ENCODE results near the gene C1orf232.

Gene C1orf232

DNA sequence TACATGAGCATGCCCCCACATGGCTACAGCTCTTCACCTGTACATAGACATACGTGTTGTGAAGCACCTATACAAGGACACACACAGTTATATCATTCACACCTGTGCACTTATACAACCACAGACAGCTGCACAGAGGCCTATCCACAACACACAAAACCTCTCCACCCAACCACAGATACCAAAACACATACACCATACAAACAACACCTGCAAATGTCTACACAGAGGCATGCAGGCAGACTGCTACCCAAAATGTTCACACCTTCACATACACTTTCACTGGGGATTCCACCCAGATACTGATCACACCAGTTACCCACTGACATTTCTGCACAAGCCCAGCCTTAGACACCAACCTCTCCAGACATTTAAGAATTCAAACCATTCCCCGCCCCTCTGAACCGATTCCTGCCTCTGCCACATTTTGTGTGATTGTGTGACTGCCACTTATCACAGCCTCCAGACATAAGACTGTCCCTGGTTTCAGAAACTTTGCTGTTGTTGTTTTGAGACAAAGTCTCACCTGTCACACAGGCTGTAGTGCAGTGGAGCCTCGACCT lies 2.0 kb downstream of the C1orf232 start:
- no peak for DNase-seq
- Mint-ChIP-seq H3K36me3 (ENCODE audit: low read depth) (peaks cover 21% of the 10 kb centered on the region), H3K4me3 (no peak overlapping the region)

DNA sequence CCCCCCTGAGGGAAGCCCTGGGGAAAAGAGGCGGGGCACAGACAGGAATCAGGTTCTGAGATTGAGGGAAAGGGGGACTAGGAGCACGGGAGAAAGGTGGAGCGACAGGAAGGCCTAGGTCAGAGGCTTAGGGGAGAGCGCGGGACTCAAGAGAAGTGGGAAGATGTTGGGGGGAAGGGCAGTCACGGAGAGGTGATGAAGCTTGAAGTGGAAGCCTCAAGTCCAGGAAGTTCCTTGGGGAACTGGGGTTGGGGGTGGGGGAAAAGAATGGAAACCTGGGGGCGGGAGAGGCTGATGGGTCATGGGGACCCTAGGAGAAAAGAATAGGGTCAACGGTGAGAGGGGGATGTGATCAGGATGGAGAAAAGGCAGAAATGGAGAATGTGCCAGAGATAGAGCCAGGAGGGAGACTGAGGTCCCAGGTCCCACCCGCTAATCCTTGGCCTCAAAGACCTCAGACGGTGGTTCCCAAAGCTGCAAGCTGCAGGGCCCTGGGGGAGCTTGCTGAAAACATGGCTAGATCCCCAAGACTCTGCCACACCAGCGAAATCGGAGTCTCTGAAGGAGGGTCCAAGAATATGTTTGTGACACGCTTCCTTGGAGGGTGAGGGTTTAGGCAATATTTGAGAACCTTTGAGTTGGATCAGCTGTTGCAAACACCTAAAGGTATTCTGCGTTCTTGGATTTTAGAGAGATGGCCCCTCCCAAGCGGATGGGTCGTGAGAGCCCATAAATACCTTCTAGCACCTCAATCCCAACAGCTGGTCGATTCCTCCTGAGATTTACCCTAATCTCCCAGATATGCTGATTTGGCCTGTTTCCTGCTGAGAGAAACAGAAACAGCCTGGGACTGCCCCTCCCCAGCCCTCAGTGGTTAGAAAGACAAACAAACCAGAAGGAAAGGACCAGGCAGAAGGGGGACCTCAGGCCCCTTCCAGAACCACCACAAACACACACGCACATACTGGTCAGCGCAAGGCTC lies 3.6 kb downstream of the C1orf232 start:
- Mint-ChIP-seq H3K9me3 (no peaks in the 10 kb centered on the region), H3K27ac (no peak overlapping the region), H3K36me3 (ENCODE audit: low read depth) (peaks cover 5% of the 10 kb centered on the region), H3K4me1 (ENCODE audit: low read depth) (peaks cover 23% of the 10 kb centered on the region), H3K4me3 (peak overlapping the region; percentile 42), H3K27me3 (peaks cover 32% of the 10 kb centered on the region)
- DNase-seq: no peak

More for the DNA sequence above, 2.0 kb downstream of the C1orf232 start:
- Mint-ChIP-seq H3K9me3 (no peaks in the 10 kb centered on the region), H3K4me1 (ENCODE audit: low read depth) (peaks cover 30% of the 10 kb centered on the region), H3K27me3 (peaks cover 22% of the 10 kb centered on the region), H3K27ac (no peak overlapping the region)

DNA sequence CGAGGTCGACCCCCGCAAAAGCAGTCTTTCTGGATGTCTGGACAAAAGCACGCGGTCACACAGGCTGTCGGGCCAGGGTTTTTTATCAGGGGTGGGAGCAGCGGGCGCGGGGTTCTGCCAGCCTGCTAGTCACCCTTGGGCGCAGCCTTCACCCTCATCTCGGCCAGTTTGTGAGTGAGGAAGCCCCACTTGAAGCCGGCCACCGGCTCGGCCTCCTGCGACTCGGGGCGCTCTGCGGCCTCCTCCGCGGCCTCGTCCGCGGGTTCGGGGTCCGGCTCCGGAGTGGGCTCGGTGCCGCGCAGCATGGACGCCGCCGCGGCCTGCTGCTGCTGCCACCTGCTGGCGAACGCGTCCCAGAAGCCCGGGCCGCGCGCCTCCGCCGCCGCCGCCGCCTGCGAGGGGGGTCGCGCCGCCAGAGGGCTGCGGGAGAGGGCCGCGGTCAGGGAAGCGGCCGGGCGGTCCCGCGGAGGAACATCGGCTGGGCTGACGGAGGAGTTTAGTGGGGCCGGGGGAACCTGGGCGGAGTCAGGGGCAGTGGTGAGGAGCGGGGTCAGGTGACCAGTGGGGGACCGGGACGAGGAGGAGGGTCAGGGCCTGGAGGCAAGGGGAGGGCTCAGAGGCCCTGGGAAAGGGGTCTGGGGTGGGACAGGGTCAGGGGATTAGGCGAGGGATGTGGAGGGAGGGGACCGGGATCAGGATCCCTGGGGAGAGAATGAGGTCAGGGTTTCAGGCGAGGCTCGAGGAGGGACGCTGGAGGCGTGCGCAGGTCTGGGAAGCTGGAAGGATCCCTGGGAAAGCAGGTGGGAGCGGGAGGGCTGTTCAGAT lies 4.5 kb downstream of the C1orf232 start:
- H3K27ac Mint-ChIP-seq: no peak overlapping the region
- peak; percentile 81 for DNase-seq

DNA sequence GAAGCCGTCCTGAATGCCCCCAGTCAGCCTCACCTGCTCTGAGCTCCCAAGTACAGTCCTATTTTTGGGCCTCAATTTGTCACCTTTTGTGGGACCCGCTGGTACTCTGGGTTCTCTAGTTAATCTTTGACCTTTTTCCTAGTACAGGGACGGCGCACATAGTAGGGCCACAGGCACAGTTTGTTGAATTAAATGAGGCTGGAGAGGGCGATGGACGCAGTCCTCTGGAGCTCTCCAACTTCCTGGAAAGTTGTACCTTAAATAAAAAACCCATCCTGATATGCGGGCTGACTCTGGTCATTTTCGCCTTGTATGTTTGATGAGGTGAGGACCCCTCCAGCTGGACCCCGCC lies 5.1 kb downstream of the C1orf232 start:
- peaks cover 22% of the 10 kb centered on the region for H3K4me1 Mint-ChIP-seq (ENCODE audit: low read depth)
- peaks cover 45% of the 10 kb centered on the region for H3K27me3 Mint-ChIP-seq
- no peak for DNase-seq
- H3K9me3 Mint-ChIP-seq: no peaks in the 10 kb centered on the region
- peak overlapping the region; percentile 36 for H3K4me3 Mint-ChIP-seq
- H3K27ac Mint-ChIP-seq: no peak overlapping the region
- no peaks in the 10 kb centered on the region for H3K36me3 Mint-ChIP-seq (ENCODE audit: low read depth)

More for the DNA sequence above, 4.5 kb downstream of the C1orf232 start:
- no peaks in the 10 kb centered on the region for H3K9me3 Mint-ChIP-seq
- H3K4me3 Mint-ChIP-seq: peak overlapping the region; percentile 42
- H3K4me1 Mint-ChIP-seq (ENCODE audit: low read depth): peaks cover 23% of the 10 kb centered on the region
- peaks cover 39% of the 10 kb centered on the region for H3K27me3 Mint-ChIP-seq
- no peaks in the 10 kb centered on the region for H3K36me3 Mint-ChIP-seq (ENCODE audit: low read depth)

DNA sequence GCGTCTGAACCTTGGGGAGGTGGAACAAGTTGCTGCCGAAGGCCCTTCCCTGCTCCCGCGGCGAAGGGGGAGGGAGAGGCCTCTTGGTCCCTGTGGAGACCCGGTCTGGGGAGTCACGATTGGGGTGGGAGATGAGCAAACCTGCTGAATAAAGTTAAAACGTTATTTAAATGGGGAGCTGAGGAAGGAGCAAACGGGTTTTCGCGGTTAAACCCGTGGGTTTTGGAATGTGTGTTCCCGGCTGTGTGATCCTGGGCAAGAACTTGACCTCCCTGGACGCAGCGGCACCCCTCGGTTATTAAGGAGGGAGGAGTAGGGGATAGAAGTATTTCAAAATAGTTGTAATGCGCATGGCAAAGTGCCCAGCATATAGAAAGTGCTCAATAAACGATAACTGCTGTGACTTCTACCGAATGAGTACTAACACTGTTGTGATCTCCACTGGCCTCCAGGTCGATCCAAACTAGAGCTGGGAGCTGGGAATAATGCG lies 6.5 kb downstream of the C1orf232 start:
- H3K27me3 Mint-ChIP-seq: peaks cover 57% of the 10 kb centered on the region
- DNase-seq: no peak
- no peaks in the 10 kb centered on the region for H3K36me3 Mint-ChIP-seq (ENCODE audit: low read depth)
- peak overlapping the region; percentile 57 for H3K4me3 Mint-ChIP-seq
- no peaks in the 10 kb centered on the region for H3K9me3 Mint-ChIP-seq
- no peak overlapping the region for H3K27ac Mint-ChIP-seq
- H3K4me1 Mint-ChIP-seq (ENCODE audit: low read depth): peaks cover 22% of the 10 kb centered on the region

DNA sequence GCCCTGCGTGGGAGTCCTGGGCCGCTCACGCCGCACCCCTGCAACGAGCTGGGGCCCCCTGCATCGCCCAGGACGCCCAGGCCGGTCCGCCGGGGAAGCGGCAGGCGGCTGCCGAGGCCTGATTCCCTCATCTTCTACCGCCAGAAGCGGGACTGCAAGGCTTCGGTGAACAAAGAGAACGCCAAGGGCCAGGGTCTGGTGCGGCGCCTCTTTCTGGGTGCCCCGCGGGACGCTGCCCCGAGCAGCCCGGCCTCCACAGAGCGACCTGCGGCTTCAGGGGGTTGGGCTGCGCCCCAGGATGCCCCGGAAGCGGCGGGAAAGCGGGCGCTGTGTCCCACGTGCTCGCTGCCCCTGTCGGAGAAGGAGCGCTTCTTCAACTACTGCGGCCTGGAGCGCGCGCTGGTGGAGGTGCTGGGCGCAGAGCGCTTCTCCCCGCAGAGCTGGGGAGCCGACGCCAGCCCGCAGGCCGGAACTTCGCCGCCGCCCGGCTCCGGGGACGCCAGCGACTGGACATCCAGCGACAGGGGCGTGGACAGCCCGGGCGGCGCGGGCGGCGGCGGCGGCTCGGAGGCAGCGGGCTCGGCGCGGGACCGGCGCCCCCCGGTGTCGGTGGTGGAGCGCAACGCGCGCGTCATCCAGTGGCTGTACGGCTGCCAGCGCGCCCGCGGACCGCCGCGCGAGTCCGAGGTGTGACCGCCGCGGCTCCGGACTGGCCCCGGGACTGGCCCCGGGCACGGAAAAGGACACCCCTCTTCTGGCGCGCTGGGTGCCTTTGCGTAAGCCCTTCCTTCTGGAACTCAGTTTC lies 7.1 kb downstream of the C1orf232 start:
- Mint-ChIP-seq H3K36me3 (ENCODE audit: low read depth) (no peaks in the 10 kb centered on the region), H3K9me3 (no peaks in the 10 kb centered on the region), H3K27me3 (peaks cover 60% of the 10 kb centered on the region), H3K4me3 (peak overlapping the region; percentile 57), H3K27ac (no peak overlapping the region), H3K4me1 (ENCODE audit: low read depth) (peaks cover 24% of the 10 kb centered on the region)
- peak; percentile 76 for DNase-seq

DNA sequence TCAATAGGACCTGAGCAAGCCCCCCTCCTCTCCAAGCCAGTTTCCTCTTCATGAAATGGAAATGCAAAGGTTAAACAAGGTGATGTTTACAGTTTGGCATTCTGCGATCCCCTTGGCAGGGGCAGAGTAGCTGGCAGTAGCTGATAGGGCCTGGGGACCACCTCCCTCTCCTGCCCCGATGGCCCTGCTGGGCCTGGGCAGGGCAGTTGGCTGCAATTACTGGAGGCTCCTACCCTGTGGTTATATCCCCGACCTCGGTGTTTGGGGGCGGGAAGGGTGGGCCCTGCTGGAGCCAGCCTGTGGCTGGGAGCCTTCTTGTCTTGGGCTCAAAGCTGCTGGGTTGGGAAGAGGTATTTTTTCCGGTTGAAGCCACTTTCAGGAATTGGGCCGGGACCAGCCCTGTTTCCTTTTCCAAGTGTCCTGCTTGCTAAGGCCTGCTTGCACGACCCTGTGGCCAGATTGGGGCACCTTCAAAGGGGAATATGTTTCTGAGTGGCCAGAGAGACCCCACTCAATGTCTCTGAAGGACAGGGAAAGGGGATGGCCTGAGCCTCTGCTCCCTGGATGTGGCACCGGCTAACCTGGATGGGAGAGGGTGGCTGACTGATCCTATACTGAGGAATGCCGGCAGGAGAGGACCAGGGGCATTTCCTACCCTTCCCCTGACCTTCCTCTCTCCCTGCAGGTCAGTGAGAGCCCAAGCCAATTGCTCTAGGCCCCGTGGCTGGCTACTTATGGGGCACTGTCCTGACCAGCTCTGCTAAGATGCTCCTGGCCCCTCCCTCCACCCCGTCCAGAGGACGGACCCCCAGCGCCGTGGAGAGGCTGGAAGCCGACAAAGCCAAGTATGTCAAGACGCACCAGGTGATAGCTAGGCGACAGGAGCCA lies 8.0 kb downstream of the C1orf232 start:
- Mint-ChIP-seq H3K4me1 (ENCODE audit: low read depth) (peaks cover 25% of the 10 kb centered on the region), H3K4me3 (no peak overlapping the region), H3K36me3 (ENCODE audit: low read depth) (no peaks in the 10 kb centered on the region), H3K9me3 (no peaks in the 10 kb centered on the region), H3K27ac (no peak overlapping the region), H3K27me3 (peaks cover 69% of the 10 kb centered on the region)
- no peak for DNase-seq

DNA sequence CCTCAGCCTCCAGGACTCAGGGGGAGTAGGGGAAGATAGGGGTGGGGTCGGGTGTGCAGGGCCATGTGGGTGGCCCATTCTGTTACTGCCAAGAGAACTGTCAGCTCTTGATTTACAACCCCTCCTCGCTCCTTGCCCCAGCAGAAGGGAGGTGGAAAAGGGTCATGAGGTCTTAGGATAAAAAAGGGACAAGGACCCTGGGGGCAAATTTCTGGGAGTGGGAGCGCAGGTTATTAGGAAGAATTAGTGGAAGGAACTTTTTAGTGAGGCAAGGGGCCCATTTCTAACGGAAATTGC lies 9.1 kb downstream of the C1orf232 start:
- Mint-ChIP-seq H3K27ac (no peak overlapping the region), H3K4me3 (no peak overlapping the region), H3K4me1 (ENCODE audit: low read depth) (peaks cover 17% of the 10 kb centered on the region), H3K27me3 (peaks cover 76% of the 10 kb centered on the region), H3K36me3 (ENCODE audit: low read depth) (no peaks in the 10 kb centered on the region), H3K9me3 (no peaks in the 10 kb centered on the region)
- DNase-seq: no peak

DNA sequence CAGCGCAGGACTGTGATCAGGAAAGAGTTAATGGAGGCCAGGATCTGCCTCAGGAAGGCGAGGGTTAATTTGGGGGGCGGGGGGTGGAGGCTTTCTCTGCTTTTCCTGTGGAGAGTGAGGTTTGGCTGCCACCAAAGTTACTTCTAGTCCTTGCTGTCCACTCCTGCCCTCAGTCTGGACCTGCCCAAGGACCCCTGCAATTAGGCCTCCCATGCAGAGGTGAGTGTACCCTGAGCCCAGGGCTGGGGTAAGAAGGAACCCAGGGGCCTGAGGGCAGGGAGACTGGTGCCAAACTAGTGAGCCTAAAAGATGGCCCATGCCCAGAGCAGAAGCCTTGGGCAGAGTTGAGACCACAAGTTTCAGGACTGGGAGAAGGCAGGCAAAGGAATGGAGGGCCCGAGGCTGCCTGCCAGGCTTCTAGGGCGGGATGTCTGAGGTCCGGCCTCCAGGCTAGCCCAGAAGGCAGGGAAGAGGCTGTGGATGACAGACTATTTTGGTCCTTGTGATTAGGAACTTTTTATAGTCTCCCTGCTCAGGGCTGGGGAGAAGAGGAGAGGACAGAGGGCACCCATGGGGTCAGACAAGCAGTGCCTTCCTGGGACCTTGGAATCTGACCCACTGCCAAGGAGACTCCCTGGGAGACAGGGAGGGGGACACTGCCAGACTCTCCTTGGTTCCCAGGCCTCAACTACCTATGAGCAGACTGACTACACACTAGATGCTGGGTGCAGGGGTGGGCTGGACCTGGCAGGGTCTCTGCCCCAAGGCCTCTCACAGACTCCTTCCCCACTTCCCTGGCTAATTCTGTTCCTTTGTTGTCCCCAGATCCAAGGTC lies 9.6 kb downstream of the C1orf232 start, which contains the start of gene FAM110D:
TSS of gene FAM110D (plus strand) at position 172 of the 835 bp plus-strand sequence. CDS start 2,213 bp downstream, outside the sequence.
- Mint-ChIP-seq H3K27me3 (peaks cover 73% of the 10 kb centered on the region), H3K9me3 (no peaks in the 10 kb centered on the region), H3K4me3 (no peak within 1 kb of the TSS), H3K27ac (no peak within 1 kb of the TSS), H3K36me3 (ENCODE audit: low read depth) (no peaks in the 10 kb centered on the region), H3K4me1 (ENCODE audit: low read depth) (peaks cover 15% of the 10 kb centered on the region)
- no peak for DNase-seq

DNA sequence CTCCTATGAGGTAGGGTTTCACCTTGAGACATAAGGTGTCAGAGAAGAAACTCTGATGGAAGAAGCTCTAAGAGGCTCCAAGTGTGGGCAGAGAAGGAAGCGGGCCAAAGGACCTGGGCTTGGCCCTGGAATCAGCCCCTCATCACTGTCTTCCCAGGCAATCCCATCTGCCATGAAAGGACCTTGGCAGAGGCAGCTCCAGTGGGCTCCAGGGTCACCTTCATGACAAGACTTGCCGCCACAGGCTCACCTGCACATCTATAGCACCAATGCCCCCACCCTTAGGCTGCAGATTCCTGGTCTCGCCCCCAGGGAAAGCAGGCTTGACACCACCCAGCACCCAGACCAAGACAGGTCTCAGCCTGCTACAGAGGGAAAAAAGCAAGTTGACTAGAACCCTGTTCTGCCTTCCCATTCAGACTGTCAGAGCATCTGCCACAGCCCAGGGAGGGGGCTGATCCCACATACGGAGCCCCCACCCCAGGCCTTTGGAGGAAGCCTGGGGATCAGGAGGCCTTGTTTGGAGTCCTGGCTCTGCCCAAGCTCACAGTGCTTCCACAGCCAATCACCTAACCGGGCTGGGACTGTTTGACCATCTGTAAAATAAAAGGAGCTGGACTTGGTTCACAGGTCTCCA lies 10.4 kb downstream of the C1orf232 start:
- Mint-ChIP-seq H3K27ac (no peak overlapping the region), H3K4me3 (no peak overlapping the region), H3K36me3 (ENCODE audit: low read depth) (no peaks in the 10 kb centered on the region), H3K4me1 (ENCODE audit: low read depth) (peaks cover 10% of the 10 kb centered on the region), H3K27me3 (peaks cover 68% of the 10 kb centered on the region), H3K9me3 (no peaks in the 10 kb centered on the region)
- no peak for DNase-seq

DNA sequence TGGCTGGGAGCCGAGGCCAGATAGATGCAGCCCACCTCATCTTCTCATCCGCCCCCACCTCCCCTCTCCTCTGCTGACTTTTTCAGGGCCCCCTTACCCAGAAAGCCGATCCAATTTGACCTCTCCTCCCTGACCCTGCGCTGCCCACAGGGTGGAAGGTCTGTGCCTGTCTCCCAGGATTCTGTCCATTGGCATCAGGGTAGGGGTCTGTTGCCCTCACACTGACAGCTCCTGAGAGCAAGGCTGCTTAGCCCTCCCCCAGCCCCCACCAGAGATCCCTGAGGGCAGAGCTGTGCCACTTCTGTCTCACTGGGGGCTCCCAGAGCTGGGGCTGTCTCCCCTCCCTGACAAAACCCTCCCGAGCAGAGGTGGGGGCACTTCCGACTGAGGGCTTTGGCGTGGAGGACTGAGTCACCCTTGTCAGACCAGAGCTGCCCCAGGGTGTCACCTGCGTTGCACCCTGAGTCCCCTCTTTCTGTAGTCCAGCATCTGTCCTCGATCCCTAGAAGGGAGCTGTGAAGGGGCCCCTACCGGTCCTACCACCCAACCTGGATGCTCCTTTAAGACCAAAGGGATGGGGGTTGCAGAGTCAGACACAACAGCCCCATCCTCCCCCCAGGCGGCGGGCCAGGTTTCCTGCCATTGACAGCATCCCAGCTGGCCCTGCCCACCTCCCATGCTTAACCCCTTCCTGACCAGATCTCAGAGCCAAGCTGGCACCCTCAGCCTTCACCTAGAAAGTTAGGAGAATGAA lies 12.3 kb downstream of the C1orf232 start:
- H3K4me1 Mint-ChIP-seq (ENCODE audit: low read depth): peaks cover 5% of the 10 kb centered on the region
- no peaks in the 10 kb centered on the region for H3K36me3 Mint-ChIP-seq (ENCODE audit: low read depth)
- no peaks in the 10 kb centered on the region for H3K9me3 Mint-ChIP-seq
- DNase-seq: no peak
- H3K4me3 Mint-ChIP-seq: no peak overlapping the region
- H3K27me3 Mint-ChIP-seq: peaks cover 62% of the 10 kb centered on the region
- H3K27ac Mint-ChIP-seq: no peak overlapping the region
